ENCODE results near the gene RPRD1B. TPM values are rescaled to one million over a fixed set of nuclear protein-coding genes. Genes with fewer than 3 reads are reported as not detected.

RPRD1B gene
- total RNA-seq, 5 donors from 2014 or later (not counting 1 experiment from before 2014, with no cell fraction given) = 38.3 to 46.6 (median 40.5) TPM

DNA sequence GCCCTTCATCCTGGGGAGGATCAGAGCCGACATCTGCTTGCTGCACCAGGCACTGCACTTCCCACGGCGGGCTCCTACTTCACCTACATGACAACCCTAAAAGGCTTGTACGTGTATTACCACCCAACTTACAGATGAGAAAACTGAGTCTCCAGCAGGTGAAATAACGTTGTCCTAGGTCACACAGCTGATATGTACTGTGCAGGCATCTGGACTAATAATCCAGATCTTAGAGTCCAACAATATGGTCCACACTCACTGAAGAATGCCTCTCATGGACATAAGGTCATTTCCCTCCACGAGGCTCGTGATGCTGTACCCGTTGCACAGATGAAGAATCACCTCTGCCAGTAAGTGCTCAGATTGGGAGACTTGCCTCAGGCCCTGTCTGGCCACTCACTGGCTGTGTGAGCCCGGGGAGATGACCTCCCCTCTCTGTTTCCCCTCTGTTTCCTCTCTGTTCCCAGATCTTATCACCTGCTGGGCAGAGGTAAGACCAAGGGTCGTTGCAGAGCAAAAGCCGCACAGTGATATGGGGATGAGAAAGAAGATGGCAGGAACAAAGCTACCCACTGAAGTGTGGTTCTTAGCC, 99.5 kb downstream of the RPRD1B start:
- Mint-ChIP-seq H3K27ac (no peak overlapping the region), H3K27me3 (no peaks in the 10 kb centered on the region), H3K36me3 (no peaks in the 10 kb centered on the region), H3K4me1 (peaks cover 6 to 8% (median 6%) of the 10 kb centered on the region in 3 donors), H3K4me3 (no peak overlapping the region), H3K9me3 (no peaks in the 10 kb centered on the region)
- Histone ChIP-seq H3K9me3 (no peaks in the 10 kb centered on the region), H3K4me3 (ENCODE audit: control insufficient read depth in 1 of 2, extremely low read depth in 1 of 2, low read length in 1 of 2) (no peak overlapping the region), H3K4me1 (ENCODE audit: control insufficient read depth in 1 of 2, extremely low read depth in 1 of 2, insufficient read depth in 2 of 2, low read length in 2 of 2) (peaks cover 0 to 5% of the 10 kb centered on the region in 2 experiments), H3K27me3 (replicated peaks in 1 of 2; ENCODE audit: control insufficient read depth in 2 of 2, extremely low read depth in 1 of 2, insufficient read depth in 2 of 2, low read length in 1 of 2) (peaks cover 0 to 11% of the 10 kb centered on the region in 2 experiments), H3K27ac (ENCODE audit: low read length) (no peak overlapping the region), H3K36me3 (ENCODE audit: control insufficient read depth in 2 of 2, extremely low read depth in 1 of 2, insufficient read depth in 1 of 2, low read length in 1 of 2) (no peaks in the 10 kb centered on the region)
- WGBS (ENCODE audit: insufficient coverage) = 80% methylated on average over 7 of the region's 11 CpGs
- DNase-seq = no peak
- ChIA-PET POLR2A (no interaction called here), CTCF (no interaction called here)
- no peak for ATAC-seq (replicated peaks in 1 of 4)

- no peaks in the 10 kb centered on the region for H3K27me3 Mint-ChIP-seq
- no peak overlapping the region for H3K27ac ChIP-seq (ENCODE audit: low read length)
- H3K9me3 Mint-ChIP-seq = no peaks in the 10 kb centered on the region
- no peaks in the 10 kb centered on the region for H3K36me3 Mint-ChIP-seq
- DNase-seq (no peak), ATAC-seq (replicated peaks in 1 of 4) (no peak)
- peaks cover 0 to 11% of the 10 kb centered on the region in 2 experiments for H3K27me3 ChIP-seq (replicated peaks in 1 of 2; ENCODE audit: control insufficient read depth in 2 of 2, extremely low read depth in 1 of 2, insufficient read depth in 2 of 2, low read length in 1 of 2)
- no peak overlapping the region for H3K4me3 ChIP-seq (ENCODE audit: control insufficient read depth in 1 of 2, extremely low read depth in 1 of 2, low read length in 1 of 2)
- no peak overlapping the region for H3K4me3 Mint-ChIP-seq
- H3K27ac Mint-ChIP-seq = no peak overlapping the region
- H3K36me3 ChIP-seq (ENCODE audit: control insufficient read depth in 2 of 2, extremely low read depth in 1 of 2, insufficient read depth in 1 of 2, low read length in 1 of 2) = no peaks in the 10 kb centered on the region
- POLR2A ChIA-PET = no interaction called here
- CTCF ChIA-PET = no interaction called here
- peaks cover 6 to 8% (median 6%) of the 10 kb centered on the region in 3 donors for H3K4me1 Mint-ChIP-seq
- no peaks in the 10 kb centered on the region for H3K9me3 ChIP-seq
- 87% methylated on average over 7 of the region's 10 CpGs for WGBS (ENCODE audit: insufficient coverage)
- H3K4me1 ChIP-seq (ENCODE audit: control insufficient read depth in 1 of 2, extremely low read depth in 1 of 2, insufficient read depth in 2 of 2, low read length in 2 of 2) = peaks cover 0 to 5% of the 10 kb centered on the region in 2 experiments
Observed at GRCh38 chr20:38133680-38134426, 100.3 kb downstream of the RPRD1B start.

DNA sequence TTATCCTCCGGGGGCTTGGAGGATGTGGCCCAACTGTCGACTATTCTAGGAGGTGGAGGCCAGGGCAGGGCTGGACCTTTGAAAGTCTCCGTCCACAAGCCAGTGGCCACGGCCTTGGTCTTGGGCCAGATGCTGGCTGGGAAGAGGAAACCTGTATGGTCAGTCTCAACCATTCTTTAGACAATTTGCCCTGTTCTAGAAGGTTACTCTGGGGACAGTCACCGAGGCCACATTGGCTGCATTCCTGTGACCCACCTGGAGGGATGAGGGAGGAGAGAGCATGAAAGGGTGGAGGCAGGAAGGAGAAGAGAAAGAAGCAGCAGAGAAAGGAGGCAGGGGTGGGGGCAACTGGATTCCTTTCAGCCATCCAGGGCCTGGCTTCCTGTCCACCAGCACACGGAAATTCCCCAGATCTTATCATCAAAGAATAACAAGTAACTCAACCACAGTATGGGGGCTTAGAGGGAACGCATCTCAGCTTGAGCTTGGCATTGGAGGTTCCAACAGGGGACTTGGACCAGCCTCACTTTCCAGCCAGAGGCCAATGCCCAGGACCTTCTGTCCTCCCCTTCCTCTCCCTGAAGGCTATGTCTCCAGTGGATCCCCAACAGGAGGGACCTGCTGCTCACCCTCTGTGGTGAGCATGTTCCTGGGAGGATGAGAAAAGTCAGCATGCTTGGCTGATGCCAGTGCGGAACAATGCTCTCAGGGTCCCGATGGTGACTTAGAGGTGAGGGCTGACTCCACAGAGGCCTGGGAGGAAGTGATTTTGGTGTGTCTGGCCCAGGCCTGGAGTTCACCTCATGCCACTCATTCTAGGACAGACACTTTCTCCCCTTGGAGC, 101.1 kb downstream of the RPRD1B start:
- ChIA-PET POLR2A (no interaction called here), CTCF (no interaction called here)
- Mint-ChIP-seq H3K27me3 (no peaks in the 10 kb centered on the region), H3K9me3 (no peaks in the 10 kb centered on the region), H3K36me3 (no peaks in the 10 kb centered on the region), H3K27ac (no peak overlapping the region), H3K4me3 (no peak overlapping the region), H3K4me1 (peaks cover 6 to 8% (median 6%) of the 10 kb centered on the region in 3 donors)
- no peak overlapping the region for H3K27ac ChIP-seq (ENCODE audit: low read length)
- H3K36me3 ChIP-seq (ENCODE audit: control insufficient read depth in 2 of 2, extremely low read depth in 1 of 2, insufficient read depth in 1 of 2, low read length in 1 of 2) = no peaks in the 10 kb centered on the region
- no peaks in the 10 kb centered on the region for H3K9me3 ChIP-seq
- H3K27me3 ChIP-seq (replicated peaks in 1 of 2; ENCODE audit: control insufficient read depth in 2 of 2, extremely low read depth in 1 of 2, insufficient read depth in 2 of 2, low read length in 1 of 2) = peaks cover 0 to 11% of the 10 kb centered on the region in 2 experiments
- no peak for DNase-seq
- H3K4me3 ChIP-seq (ENCODE audit: control insufficient read depth in 1 of 2, extremely low read depth in 1 of 2, low read length in 1 of 2) = no peak overlapping the region
- ATAC-seq (replicated peaks in 1 of 4) = no peak
- 51% methylated on average over 4 of the region's 9 CpGs for WGBS (ENCODE audit: insufficient coverage)
- peaks cover 0 to 5% of the 10 kb centered on the region in 2 experiments for H3K4me1 ChIP-seq (ENCODE audit: control insufficient read depth in 1 of 2, extremely low read depth in 1 of 2, insufficient read depth in 2 of 2, low read length in 2 of 2)

- WGBS (ENCODE audit: insufficient coverage) = 88% methylated on average over 3 of the region's 7 CpGs
- Mint-ChIP-seq H3K36me3 (no peaks in the 10 kb centered on the region), H3K4me3 (no peak overlapping the region), H3K27me3 (no peaks in the 10 kb centered on the region), H3K27ac (no peak overlapping the region), H3K9me3 (no peaks in the 10 kb centered on the region), H3K4me1 (peaks cover 6 to 8% (median 6%) of the 10 kb centered on the region in 3 donors)
- POLR2A ChIA-PET = no interaction called here
- DNase-seq (no peak), ATAC-seq (replicated peaks in 1 of 4) (no peak)
- no peaks in the 10 kb centered on the region for H3K36me3 ChIP-seq (ENCODE audit: control insufficient read depth in 2 of 2, extremely low read depth in 1 of 2, insufficient read depth in 1 of 2, low read length in 1 of 2)
- H3K27ac ChIP-seq (ENCODE audit: low read length) = no peak overlapping the region
- peaks cover 0 to 11% of the 10 kb centered on the region in 2 experiments for H3K27me3 ChIP-seq (replicated peaks in 1 of 2; ENCODE audit: control insufficient read depth in 2 of 2, extremely low read depth in 1 of 2, insufficient read depth in 2 of 2, low read length in 1 of 2)
- no peak overlapping the region for H3K4me3 ChIP-seq (ENCODE audit: control insufficient read depth in 1 of 2, extremely low read depth in 1 of 2, low read length in 1 of 2)
- H3K4me1 ChIP-seq (ENCODE audit: control insufficient read depth in 1 of 2, extremely low read depth in 1 of 2, insufficient read depth in 2 of 2, low read length in 2 of 2) = peaks cover 0 to 5% of the 10 kb centered on the region in 2 experiments
- H3K9me3 ChIP-seq = no peaks in the 10 kb centered on the region
- CTCF ChIA-PET = no interaction called here
Observed at GRCh38 chr20:38135271-38135650, 101.7 kb downstream of the RPRD1B start.

DNA sequence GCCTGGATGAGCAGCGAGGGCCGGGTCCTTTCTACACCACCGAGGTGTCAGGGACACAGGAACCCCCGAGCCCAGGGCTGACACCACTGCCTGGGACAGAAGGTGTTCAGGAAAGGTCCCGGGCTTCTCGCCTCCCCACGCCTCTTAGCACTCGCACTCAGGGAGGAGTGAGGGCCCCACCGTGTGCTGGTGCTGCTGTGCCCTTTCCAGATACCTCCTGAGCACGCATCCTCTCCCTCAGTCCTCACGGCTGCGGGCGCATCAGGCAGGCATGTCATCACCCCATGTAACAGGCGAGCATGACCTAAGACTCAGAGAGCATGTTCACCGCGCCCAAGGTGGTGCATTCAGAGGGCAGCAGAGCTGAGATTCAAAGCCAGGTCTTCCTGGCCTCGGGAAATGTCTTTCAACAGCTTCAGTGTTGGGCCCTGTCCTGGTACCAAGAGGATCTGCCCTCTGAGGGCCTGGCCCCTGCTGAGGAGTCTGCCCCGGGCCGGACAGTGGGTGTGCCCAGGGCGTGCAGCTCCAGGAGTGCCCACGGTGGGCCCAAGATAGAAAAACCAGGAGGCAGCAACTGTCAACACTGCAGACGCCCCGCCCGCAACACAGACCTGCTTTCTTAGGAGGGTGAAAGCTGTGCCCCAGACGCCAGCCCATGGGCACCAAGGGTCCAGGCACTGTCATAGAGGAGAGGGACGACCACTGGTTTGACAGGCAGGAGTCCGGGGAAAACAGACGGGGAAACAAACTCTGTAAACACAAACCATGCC, 102.3 kb downstream of the RPRD1B start:
- H3K27me3 Mint-ChIP-seq = no peaks in the 10 kb centered on the region
- no peaks in the 10 kb centered on the region for H3K9me3 Mint-ChIP-seq
- no peaks in the 10 kb centered on the region for H3K9me3 ChIP-seq
- ATAC-seq (replicated peaks in 1 of 4) (no peak), DNase-seq (no peak)
- peaks cover 0 to 11% of the 10 kb centered on the region in 2 experiments for H3K27me3 ChIP-seq (replicated peaks in 1 of 2; ENCODE audit: control insufficient read depth in 2 of 2, extremely low read depth in 1 of 2, insufficient read depth in 2 of 2, low read length in 1 of 2)
- no peak overlapping the region for H3K27ac Mint-ChIP-seq
- H3K4me3 ChIP-seq (ENCODE audit: control insufficient read depth in 1 of 2, extremely low read depth in 1 of 2, low read length in 1 of 2) = no peak overlapping the region
- 83% methylated on average over 25 of the region's 28 CpGs for WGBS (ENCODE audit: insufficient coverage)
- H3K4me1 ChIP-seq (ENCODE audit: control insufficient read depth in 1 of 2, extremely low read depth in 1 of 2, insufficient read depth in 2 of 2, low read length in 2 of 2) = peaks cover 0 to 5% of the 10 kb centered on the region in 2 experiments
- no peaks in the 10 kb centered on the region for H3K36me3 Mint-ChIP-seq
- ChIA-PET CTCF (no interaction called here), POLR2A (no interaction called here)
- peaks cover 6 to 8% (median 6%) of the 10 kb centered on the region in 3 donors for H3K4me1 Mint-ChIP-seq
- H3K4me3 Mint-ChIP-seq = no peak overlapping the region
- no peaks in the 10 kb centered on the region for H3K36me3 ChIP-seq (ENCODE audit: control insufficient read depth in 2 of 2, extremely low read depth in 1 of 2, insufficient read depth in 1 of 2, low read length in 1 of 2)
- H3K27ac ChIP-seq (ENCODE audit: low read length) = no peak overlapping the region
